Lower lobe of right lung (tissue), 2 donors: ENCODE measurements around the gene PMF1. TPM values are rescaled to one million over a fixed set of nuclear protein-coding genes. Genes with fewer than 3 reads are reported as not detected.

Experiments used
- ATAC-seq, 2 donors: fragments of 200-7000 bp; cut with Tn5 transposase; one replicate each; pipeline ENCODE4 v1.9.1; 2020 to 2022; ENCODE audit warnings: mild to moderate bottlenecking in 2 of 2, moderate library complexity in 2 of 2
- DNase-seq: peaks from one replicate; pipeline ENCODE4 v3.0.0-alpha.2; 2020
- H3K27ac ChIP-seq: fragments of 200-600 bp; one replicate; pipeline ENCODE4 v1.8.0; 2022
- H3K27me3 ChIP-seq: fragments of 200-600 bp; one replicate; pipeline ENCODE4 v1.8.0; 2022; ENCODE audit warnings: low read depth
- H3K36me3 ChIP-seq: fragments of 200-600 bp; one replicate; pipeline ENCODE4 v1.8.0; 2022; ENCODE audit warnings: mild to moderate bottlenecking
- H3K4me1 ChIP-seq: fragments of 200-600 bp; one replicate; pipeline ENCODE4 v1.8.0; 2022
- H3K4me3 ChIP-seq: fragments of 200-600 bp; one replicate; pipeline ENCODE4 v1.8.0; 2022; ENCODE audit warnings: mild to moderate bottlenecking
- H3K9me3 ChIP-seq: fragments of 200-600 bp; one replicate; pipeline ENCODE4 v1.8.0; 2022
- CTCF ChIP-seq: fragments of 200-600 bp; IDR thresholded peaks from one replicate; pipeline ENCODE4 v1.8.0; 2022; ENCODE audit warnings: antibody characterized with exemption, mild to moderate bottlenecking
- intact Hi-C: fragments of 100-400 bp; cut with DNase I; formaldehyde crosslinking; loops from one replicate; pipeline ENCODE4 v1.11.0; 2022
- total RNA-seq: library from RNA; stranded (reverse); fragmentation: NEBNext Ultra II Directional; extraction: Animal tissue kit (Norgen Biotek cat#: 25700); gene quantifications from one replicate; pipeline ENCODE4 v1.2.1, GENCODE V29; 2021
- donor health status: DM: no; HTN: yes; CAD: no; lungs with severe emphysema.

Gene PMF1
- total RNA-seq, 1 donor from 2014 or later = 45.3 TPM

GRCh38 chr1:156221986-156222692, 9.3 kb downstream of the PMF1 start:
- peaks cover 27% of the 10 kb centered on the region for H3K4me1 ChIP-seq
- no peak for ATAC-seq
- no peak overlapping the region for H3K27ac ChIP-seq
- no peak overlapping the region for H3K4me3 ChIP-seq
- DNase-seq = no peak
- no peaks in the 10 kb centered on the region for H3K27me3 ChIP-seq
- intact Hi-C loops = no loop called here
- TF ChIP-seq CTCF = no peak
- peaks cover 62% of the 10 kb centered on the region for H3K36me3 ChIP-seq
- no peaks in the 10 kb centered on the region for H3K9me3 ChIP-seq

DNA sequence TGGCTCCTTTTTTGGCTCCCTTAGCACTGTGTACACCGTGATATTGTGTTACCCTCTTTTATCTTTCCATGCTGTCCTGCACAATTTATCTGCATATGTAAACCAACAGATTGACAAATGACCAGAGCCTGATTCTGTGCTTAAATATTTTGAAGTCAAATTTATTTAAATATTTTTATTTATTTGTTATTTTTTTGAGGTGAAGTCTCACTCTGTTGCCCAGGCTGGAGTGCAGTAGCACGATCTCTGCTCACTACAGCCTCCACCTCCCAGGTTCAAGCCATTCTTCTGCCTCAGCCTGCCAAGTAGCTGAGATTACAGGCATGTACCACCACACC, 12.8 kb downstream of the PMF1 start:
- intact Hi-C loops = loop anchor here (5.0 kb wide), 1 partner anchor 78 kb away; no protein-coding TSS in a partner anchor
- ATAC-seq = no peak

DNA sequence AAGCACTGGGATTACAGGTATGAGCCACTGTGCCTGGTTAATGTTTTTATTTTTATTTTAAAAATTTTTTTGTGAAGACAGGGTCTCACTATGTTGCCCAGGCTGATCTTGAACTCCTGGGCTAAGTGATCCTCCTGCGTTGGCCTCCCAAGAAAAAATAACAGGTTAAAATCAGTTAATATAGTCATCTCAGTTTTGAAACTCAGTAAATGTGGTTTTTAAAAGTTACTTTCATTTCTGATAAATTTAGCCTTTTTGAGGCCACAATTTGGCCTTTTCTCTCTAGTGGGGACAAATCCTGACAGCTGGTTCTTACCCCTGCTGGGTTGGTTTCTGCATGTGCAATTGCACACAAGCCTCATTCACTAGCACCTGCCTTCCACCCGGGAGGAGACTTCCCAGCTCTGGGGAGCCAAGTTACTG, 13.3 kb downstream of the PMF1 start:
- DNase-seq (peak; percentile 8), ATAC-seq (no peak)
- Histone ChIP-seq H3K27ac (no peak overlapping the region), H3K9me3 (no peaks in the 10 kb centered on the region), H3K4me1 (peaks cover 12% of the 10 kb centered on the region), H3K4me3 (no peak overlapping the region), H3K36me3 (peaks cover 82% of the 10 kb centered on the region), H3K27me3 (no peaks in the 10 kb centered on the region)
- no peak for TF ChIP-seq CTCF
- intact Hi-C loops = loop anchor here (5.0 kb wide), 1 partner anchor 79 kb away; no protein-coding TSS in a partner anchor

More for the DNA sequence above, 12.8 kb downstream of the PMF1 start:
- peak; percentile 13 for DNase-seq
- Histone ChIP-seq H3K4me1 (peaks cover 12% of the 10 kb centered on the region), H3K27me3 (no peaks in the 10 kb centered on the region), H3K4me3 (no peak overlapping the region), H3K36me3 (peaks cover 87% of the 10 kb centered on the region), H3K9me3 (no peaks in the 10 kb centered on the region), H3K27ac (no peak overlapping the region)
- peak; percentile 10 for TF ChIP-seq CTCF

DNA sequence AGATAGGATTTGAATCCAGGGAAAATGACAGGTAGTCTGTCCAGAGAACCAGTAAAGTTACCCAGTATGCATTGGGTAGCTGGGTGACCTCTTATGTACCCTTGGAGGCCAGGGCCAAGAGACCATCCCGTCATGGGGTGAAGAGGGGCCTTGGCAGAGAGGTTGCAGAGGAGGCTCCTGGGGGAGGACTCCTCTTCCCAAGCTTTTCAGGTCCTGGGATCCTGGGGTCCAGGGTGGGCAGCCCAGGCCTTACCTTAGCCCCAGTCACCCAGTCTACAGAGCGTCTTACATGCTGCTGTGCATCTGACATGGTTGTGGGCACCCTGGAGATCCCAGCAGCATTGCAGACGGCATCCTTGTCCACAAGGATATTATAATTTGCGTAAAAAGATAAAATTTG, 14.0 kb downstream of the PMF1 start:
- TF ChIP-seq CTCF = no peak
- no peaks in the 10 kb centered on the region for H3K27me3 ChIP-seq
- no peak overlapping the region for H3K27ac ChIP-seq
- no peak overlapping the region for H3K4me3 ChIP-seq
- H3K9me3 ChIP-seq = no peaks in the 10 kb centered on the region
- ATAC-seq (no peak), DNase-seq (peak; percentile 12)
- peaks cover 75% of the 10 kb centered on the region for H3K36me3 ChIP-seq
- intact Hi-C loops = loop anchor here (5.0 kb wide), 1 partner anchor 79 kb away; no protein-coding TSS in a partner anchor
- peaks cover 12% of the 10 kb centered on the region for H3K4me1 ChIP-seq

DNA sequence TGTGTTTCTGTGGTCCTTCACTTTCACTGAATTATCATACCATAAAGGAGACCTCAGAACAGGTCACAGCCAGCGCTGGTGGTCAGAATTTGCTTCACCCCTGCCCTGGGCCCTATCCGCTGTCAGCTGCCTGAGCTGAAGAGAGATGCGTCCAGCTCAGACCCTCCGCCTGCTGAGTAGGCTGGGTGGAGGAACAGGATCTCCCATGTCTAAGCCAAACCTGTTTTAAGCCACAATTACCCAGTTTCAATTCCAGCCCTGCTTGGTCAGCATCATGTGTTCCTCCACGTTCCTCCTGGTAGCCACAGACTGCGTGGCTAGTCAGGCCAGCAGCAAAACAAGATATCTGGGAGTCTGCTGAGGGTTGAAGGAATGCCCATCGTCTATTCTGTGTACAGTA, 15.7 kb downstream of the PMF1 start:
- no peak for TF ChIP-seq CTCF
- no peak for DNase-seq
- intact Hi-C loops = loop anchor here (5.0 kb wide), 1 partner anchor 81 kb away; no protein-coding TSS in a partner anchor
- H3K27me3 ChIP-seq = no peaks in the 10 kb centered on the region
- no peak overlapping the region for H3K27ac ChIP-seq
- H3K36me3 ChIP-seq = peaks cover 72% of the 10 kb centered on the region
- no peak overlapping the region for H3K4me3 ChIP-seq
- H3K4me1 ChIP-seq = peaks cover 12% of the 10 kb centered on the region
- ATAC-seq = no peak
- no peaks in the 10 kb centered on the region for H3K9me3 ChIP-seq
